GM12878 (cell line): ENCODE data around the gene NOSTRIN. TPM values are rescaled to one million over a fixed set of nuclear protein-coding genes. Genes with fewer than 3 reads are reported as not detected.

Experiments
- ATAC-seq: fragments of 200-7000 bp; cut with Tn5 transposase; 3 replicates; pipeline ENCODE4 v1.9.1; 2020; ENCODE audit warnings: mild to moderate bottlenecking, moderate library complexity
- BruUV-seq: library from RNA; stranded (reverse); fragments of 400-500 nt; replicated peaks from 2 replicates; lab custom pipeline; 2021; lab: Mats Ljungman, UMichigan
- CTCF ChIA-PET: fragments of 300-600 bp; sonication (Branson Sonifier 250); formaldehyde crosslinking; extraction: SDS; loops from one replicate; lab custom pipeline; 2021; ENCODE audit warnings: inconsistent platforms; lab: Yijun Ruan, JAX
- POLR2A ChIA-PET: fragments of 350-600 bp; formaldehyde crosslinking; extraction: SDS; loops from one replicate; lab custom pipeline; 2021; ENCODE audit warnings: inconsistent platforms; lab: Charles Lee
- RAD21 ChIA-PET: fragments of 300-600 bp; sonication (Branson Sonifier 250); formaldehyde crosslinking; loops from one replicate; lab custom pipeline; 2023; ENCODE audit warnings: antibody characterized with exemption; ENCODE audit not compliant: unreplicated experiment; lab: Charles Lee
- SMC1A ChIA-PET: fragments of 300-600 bp; sonication (Branson Sonifier 250); formaldehyde crosslinking; loops from one replicate; lab custom pipeline; 2023; ENCODE audit not compliant: unreplicated experiment, uncharacterized antibody; lab: Charles Lee
- DNase-seq: peaks from one replicate; pipeline ENCODE4 v3.0.0-alpha.2; 2011; ENCODE audit warnings: low read depth, low spot score
- FAIRE-seq: peaks from 3 replicates; lab custom pipeline; 2011; peaks lifted over from hg19 to GRCh38; lab: Jason Lieb, UNC
- H2AFZ ChIP-seq: 2 replicates; pipeline ENCODE4 v1.6.0; 2011; ENCODE audit warnings: low read depth, low read length, control low read depth; ENCODE audit not compliant: control insufficient read depth
- H3K27ac ChIP-seq: 2 replicates; pipeline ENCODE4 v1.5.1; 2011; ENCODE audit warnings: control low read depth; ENCODE audit not compliant: control insufficient read depth, insufficient read depth
- H3K27me3 ChIP-seq, 2 experiments: replicated peaks in 1 of 2; 2 replicates each; pipeline versions ENCODE4 v1.6.0 to v1.6.1; 2011; ENCODE audit warnings: low read length in 1 of 2; ENCODE audit not compliant: control insufficient read depth in 2 of 2, insufficient read depth in 2 of 2
- H3K36me3 ChIP-seq, 2 experiments: 2 replicates each; pipeline ENCODE4 v1.5.1; 2011; ENCODE audit warnings: low read length in 1 of 2; ENCODE audit not compliant: control insufficient read depth in 2 of 2, insufficient read depth in 2 of 2
- H3K4me1 ChIP-seq: 2 replicates; pipeline ENCODE4 v1.6.1; 2011; ENCODE audit warnings: mild to moderate bottlenecking, low read length, moderate library complexity, mixed read lengths; ENCODE audit not compliant: control insufficient read depth, insufficient read depth
- H3K4me2 ChIP-seq: 2 replicates; pipeline ENCODE4 v1.6.0; 2011; ENCODE audit warnings: control low read depth; ENCODE audit not compliant: control insufficient read depth, insufficient read depth
- H3K4me3 ChIP-seq: fragments of 200-600 bp; sonication (generic); 2 replicates; pipeline ENCODE4 v1.5.1; 2016
- H3K79me2 ChIP-seq: 2 replicates; pipeline ENCODE4 v1.6.0; 2011; ENCODE audit warnings: low read length; ENCODE audit not compliant: control insufficient read depth, insufficient read depth
- H3K9ac ChIP-seq: 2 replicates; pipeline ENCODE4 v1.8.0; 2011; ENCODE audit warnings: low read length, control low read depth, mixed read lengths; ENCODE audit not compliant: control insufficient read depth, insufficient read depth
- H3K9me3 ChIP-seq: replicated peaks from 3 replicates; pipeline ENCODE4 v1.5.1; 2011; ENCODE audit warnings: mild to moderate bottlenecking, low read length; ENCODE audit not compliant: control insufficient read depth, insufficient read depth
- H4K20me1 ChIP-seq: 2 replicates; pipeline ENCODE4 v1.6.0; 2011; ENCODE audit not compliant: control insufficient read depth, insufficient read depth
- BHLHE40 ChIP-seq, 2 experiments: fragments of 450-650 bp in 1 of 2; IDR thresholded peaks; 2 replicates each; pipeline ENCODE4 v1.6.1; 2011 to 2017; ENCODE audit warnings: low read depth in 2 of 2, borderline replicate concordance in 1 of 2, improper control_type of control experiment in 1 of 2, low read length in 1 of 2, mild to moderate bottlenecking in 1 of 2
- EED ChIP-seq: sonication (generic); IDR thresholded peaks from 2 replicates; pipeline ENCODE4 v1.6.1; 2016; ENCODE audit warnings: antibody characterized with exemption, low read depth
- FOS ChIP-seq: IDR thresholded peaks from 3 replicates; pipeline ENCODE4 v1.6.1; 2011; ENCODE audit warnings: borderline replicate concordance; ENCODE audit not compliant: insufficient read length; ENCODE audit errors: extremely low read depth
- FOXM1 ChIP-seq: IDR thresholded peaks from 2 replicates; pipeline ENCODE4 v1.6.1; 2012; ENCODE audit warnings: low read depth, mild to moderate bottlenecking, inconsistent platforms, low read length, moderate library complexity
- KAT2A ChIP-seq: conservative IDR thresholded peaks from 2 replicates; pipeline ENCODE4 v1.6.1; 2011; ENCODE audit warnings: low read depth, low read length; ENCODE audit not compliant: control insufficient read depth
- KLF5 ChIP-seq: fragments of 450-650 bp; IDR thresholded peaks from 2 replicates; pipeline ENCODE4 v1.6.1; 2014; ENCODE audit warnings: mild to moderate bottlenecking; ENCODE audit not compliant: partially characterized antibody
- NFIC ChIP-seq: IDR thresholded peaks from 2 replicates; pipeline ENCODE4 v1.6.1; 2012; ENCODE audit warnings: low read depth, mild to moderate bottlenecking, inconsistent platforms, low read length, moderate library complexity
- NRF1 ChIP-seq: conservative IDR thresholded peaks from 2 replicates; pipeline ENCODE4 v1.6.1; 2011; ENCODE audit warnings: mild to moderate bottlenecking, low read depth, low read length, improper control_type of control experiment
- PKNOX1 ChIP-seq: fragments of 450-650 bp; IDR thresholded peaks from 2 replicates; pipeline ENCODE4 v1.6.1; 2016; ENCODE audit warnings: mild to moderate bottlenecking
- RB1 ChIP-seq: fragments of 450-650 bp; formaldehyde crosslinking; IDR thresholded peaks from 2 replicates; pipeline ENCODE4 v1.6.1; 2017; ENCODE audit warnings: mild to moderate bottlenecking, borderline replicate concordance
- RCOR1 ChIP-seq: conservative IDR thresholded peaks from 2 replicates; pipeline ENCODE4 v1.6.1; 2012; ENCODE audit warnings: low read depth, low read length, improper control_type of control experiment
- RFX5 ChIP-seq: IDR thresholded peaks from 2 replicates; pipeline ENCODE4 v1.6.1; 2011; ENCODE audit warnings: low read depth, low read length, improper control_type of control experiment
- RUNX3 ChIP-seq: IDR thresholded peaks from 2 replicates; pipeline ENCODE4 v1.6.1; 2012; ENCODE audit warnings: low read length, inconsistent platforms
- SREBF1 ChIP-seq: IDR thresholded peaks from 2 replicates; pipeline ENCODE4 v1.6.1; 2012; ENCODE audit warnings: mild to moderate bottlenecking, low read length
- STAT1 ChIP-seq: fragments of 450-650 bp; conservative IDR thresholded peaks from 2 replicates; pipeline ENCODE4 v1.6.1; 2014; ENCODE audit warnings: antibody characterized with exemption, mild to moderate bottlenecking
- ZBED1 ChIP-seq: IDR thresholded peaks from 2 replicates; pipeline ENCODE4 v1.6.1; 2016; ENCODE audit warnings: borderline replicate concordance
- ZSCAN29 ChIP-seq: fragments of 450-650 bp; IDR thresholded peaks from 2 replicates; pipeline ENCODE4 v1.6.1; 2017; ENCODE audit warnings: mild to moderate bottlenecking, moderate library complexity
- ZZZ3 ChIP-seq: IDR thresholded peaks from 2 replicates; pipeline ENCODE4 v1.6.1; 2011; ENCODE audit warnings: low read depth; ENCODE audit not compliant: control insufficient read depth, insufficient read length
- WGBS: methylation state at CpG from one replicate; pipeline ENCODE4 v1.1.6; 2016; ENCODE audit warnings: low lambda C conversion rate; ENCODE audit not compliant: insufficient replicate concordance, insufficient coverage; ENCODE audit errors: missing lambda C conversion rate; 5-methylcytosine and 5-hydroxymethylcytosine counted together
- in situ Hi-C: fragments of 300-500 bp; cut with MboI; formaldehyde crosslinking; loops from 9 replicates; pipeline ENCODE4 v1.14.3; 2018; ENCODE audit warnings: mixed read lengths
- intact Hi-C: fragments of 100-400 bp; cut with micrococcal nuclease; formaldehyde crosslinking; loops from one replicate; pipeline ENCODE4 v1.14.2; 2022; ENCODE audit not compliant: unreplicated experiment
- polyA plus RNA-seq, 11 experiments: library from polyadenylated mRNA; depleted of rRNA in 4 of 11; unstranded in 6 of 11; stranded (reverse) in 5 of 11; fragments of >200 nt; fragmentation: Nextera tagmentation in 4 of 11; fragmentation: Illumina TruSeq in 1 of 11; extraction: Ambion mirVana in 4 of 11; extraction: Trizol in 1 of 11; gene quantifications; 1 replicate in 1 of 11; 2 replicates in 10 of 11; pipeline versions ENCODE4 v1.2.1 to v1.2.3, GENCODE V29; 2011 to 2016; ENCODE audit warnings: inconsistent platforms in 2 of 11, missing spikeins in 2 of 11, low read depth in 1 of 11
- total RNA-seq, 4 experiments: library from RNA; depleted of rRNA in 3 of 4; stranded (reverse); fragments of >200 nt in 3 of 4; fragmentation: Illumina TruSeq in 1 of 4; extraction: Trizol in 1 of 4; gene quantifications; 2 replicates each; pipeline versions ENCODE4 v1.2.1 to v1.2.3, GENCODE V29; 2013 to 2021

The NOSTRIN gene
- total and polyA plus RNA-seq, 10 of the 15 experiments (the other 5 are each of a cell fraction or from before 2014, with no cell fraction given), result 0.13 to 0.42 (median 0.37) TPM; not detected in 5

- no peaks in the 10 kb centered on the region for H3K79me2 ChIP-seq
- no peak overlapping the region for H2AFZ ChIP-seq
- BruUV-seq, result no TSS peak
- ChIA-PET SMC1A (interaction anchor here (0.5 kb wide), 1 partner anchor 110 kb away, joined by 3 read pairs; no protein-coding TSS in a partner anchor), POLR2A (interaction anchor here (0.5 kb wide), 1 partner anchor 209 kb away, joined by 6 read pairs; no protein-coding TSS in a partner anchor), RAD21 (no interaction called here), CTCF (no interaction called here)
- no peaks in the 10 kb centered on the region; the same call in 1 of the 2 replicates for H4K20me1 ChIP-seq
- H3K36me3 ChIP-seq, result no peaks in the 10 kb centered on the region
- no peak for FAIRE-seq
- no peak overlapping the region for H3K4me3 ChIP-seq
- H3K9me3 ChIP-seq, result no peaks in the 10 kb centered on the region
- intact Hi-C loops, result no loop called here
- no peak for ATAC-seq
- H3K27me3 ChIP-seq, result peaks cover 0 to 1% of the 10 kb centered on the region in 2 experiments; a peak in 1 of 4 replicates
- H3K4me1 ChIP-seq, result no peaks in the 10 kb centered on the region
- no peak for DNase-seq
- H3K27ac ChIP-seq, result no peak overlapping the region
- no peak overlapping the region for H3K4me2 ChIP-seq
- in situ Hi-C loops, result no loop called here
- H3K9ac ChIP-seq, result no peak overlapping the region
- WGBS, result 60% methylated on average over 10 of the region's 10 CpGs
- TF ChIP-seq NRF1 (no peak), RUNX3 (no peak), EED (no peak), RFX5 (no peak)
These were observed 16.7 kb downstream of the NOSTRIN start for GRCh38 chr2:168819050-168819715.

GRCh38 chr2:168819829-168820489, 17.5 kb downstream of the NOSTRIN start:
- no peak overlapping the region for H2AFZ ChIP-seq
- WGBS, result 26% methylated on average over 6 of the region's 6 CpGs
- ATAC-seq, result no peak
- no peaks in the 10 kb centered on the region for H3K9me3 ChIP-seq
- DNase-seq, result no peak
- ChIA-PET RAD21 (no interaction called here), SMC1A (no interaction called here), POLR2A (no interaction called here), CTCF (no interaction called here)
- BruUV-seq, result no TSS peak
- no peaks in the 10 kb centered on the region for H3K36me3 ChIP-seq
- no peak overlapping the region for H3K4me2 ChIP-seq
- H4K20me1 ChIP-seq, result no peaks in the 10 kb centered on the region; the same call in 1 of the 2 replicates
- peaks cover 0 to 1% of the 10 kb centered on the region in 2 experiments; a peak in 1 of 4 replicates for H3K27me3 ChIP-seq
- no peak overlapping the region for H3K27ac ChIP-seq
- no peaks in the 10 kb centered on the region for H3K79me2 ChIP-seq
- no peak overlapping the region for H3K9ac ChIP-seq
- intact Hi-C loops (no loop called here), in situ Hi-C loops (no loop called here)
- FAIRE-seq, result no peak
- H3K4me3 ChIP-seq, result no peak overlapping the region
- no peaks in the 10 kb centered on the region for H3K4me1 ChIP-seq
- TF ChIP-seq STAT1, result no peak
- TF ChIP-seq ZSCAN29, result no peak
- TF ChIP-seq FOS, result no peak
- no peak for TF ChIP-seq RCOR1
- no peak for TF ChIP-seq BHLHE40 (IDR thresholded peaks at IDR 0.05; ENCODE audit: borderline replicate concordance in 1 of 2, low read depth in 2 of 2, low read length in 1 of 2)
- no peak for TF ChIP-seq NFIC
- TF ChIP-seq KAT2A, result no peak
- no peak for TF ChIP-seq SREBF1
- no peak for TF ChIP-seq PKNOX1
- TF ChIP-seq FOXM1, result no peak
- no peak for TF ChIP-seq RB1
- TF ChIP-seq KLF5, result no peak
- TF ChIP-seq ZZZ3, result no peak
- no peak for TF ChIP-seq ZBED1
